ENCODE measurements around the gene DNAH10. TPM values are rescaled to one million over a fixed set of nuclear protein-coding genes. Genes with fewer than 3 reads are reported as not detected.

The DNAH10 gene
- total RNA-seq, 2 experiments from 2014 or later = 0.38 to 0.43 TPM

- Mint-ChIP-seq H3K4me3 (no peak overlapping the region), H3K9me3 (no peaks in the 10 kb centered on the region), H3K27ac (peak overlapping the region; percentile 17), H3K4me1 (ENCODE audit: low read depth) (peaks cover 37% of the 10 kb centered on the region), H3K27me3 (peaks cover 3% of the 10 kb centered on the region), H3K36me3 (ENCODE audit: low read depth) (peaks cover under 1% of the 10 kb centered on the region)
- ATAC-seq (no peak), DNase-seq (no peak)
- POLR2A ChIA-PET = interaction anchor here (1.7 kb wide), 1 partner anchor 10 kb away, joined by 7 read pairs; no protein-coding TSS in a partner anchor
- CTCF ChIA-PET = interaction anchor here (1.0 to 1.3 kb wide), 2 partner anchors 11 to 27 kb away, joined by 3 to 4 read pairs; no protein-coding TSS in a partner anchor
- TF ChIP-seq CTCF (IDR thresholded peaks at IDR 0.05) = no peak
- intact Hi-C loops (cut with micrococcal nuclease) = no loop called here
Observed at GRCh38 chr12:123936471-123936870, 174.4 kb downstream of the DNAH10 start.

- intact Hi-C loops (cut with micrococcal nuclease) = no loop called here
- Mint-ChIP-seq H3K27me3 (peaks cover 3% of the 10 kb centered on the region), H3K4me1 (ENCODE audit: low read depth) (peaks cover 30% of the 10 kb centered on the region), H3K9me3 (no peaks in the 10 kb centered on the region), H3K27ac (peak overlapping the region; percentile 88), H3K4me3 (peak overlapping the region; percentile 61), H3K36me3 (ENCODE audit: low read depth) (peaks cover 5% of the 10 kb centered on the region)
- ChIA-PET CTCF (interaction anchor here (1.0 to 2.7 kb wide), 7 partner anchors 8 to 36 kb away, joined by 3 to 17 read pairs (median 4); no protein-coding TSS in a partner anchor), POLR2A (interaction anchor here (1.1 to 1.7 kb wide), 2 partner anchors 10 to 30 kb away, joined by 3 to 7 read pairs; no protein-coding TSS in a partner anchor)
- ATAC-seq (no peak), DNase-seq (no peak)
- no peak for TF ChIP-seq CTCF (IDR thresholded peaks at IDR 0.05)
Observed at GRCh38 chr12:123936956-123937706, 175.0 kb downstream of the DNAH10 start.

GRCh38 chr12:123937707-123938591 lies 175.8 kb downstream of the DNAH10 start:
- Mint-ChIP-seq H3K27me3 (no peaks in the 10 kb centered on the region), H3K27ac (peak overlapping the region; percentile 88), H3K9me3 (no peaks in the 10 kb centered on the region), H3K4me3 (peak overlapping the region; percentile 61), H3K4me1 (ENCODE audit: low read depth) (peaks cover 25% of the 10 kb centered on the region), H3K36me3 (ENCODE audit: low read depth) (peaks cover 12% of the 10 kb centered on the region)
- DNase-seq = peak; percentile 73
- peak; percentile 97 for ATAC-seq
- ChIA-PET CTCF (interaction anchor here (1.0 to 2.7 kb wide), 11 partner anchors 9 to 36 kb away, joined by 3 to 17 read pairs (median 4); no protein-coding TSS in a partner anchor), POLR2A (interaction anchor here (0.6 to 1.7 kb wide), 5 partner anchors 11 to 69 kb away, joined by 3 to 7 read pairs (median 3); no protein-coding TSS in a partner anchor)
- intact Hi-C loops (cut with micrococcal nuclease) = no loop called here
- TF ChIP-seq CTCF (IDR thresholded peaks at IDR 0.05) = no peak

GRCh38 chr12:123938679-123939480 lies 176.8 kb downstream of the DNAH10 start:
- ATAC-seq (no peak), DNase-seq (peak; percentile 37)
- H3K27ac Mint-ChIP-seq = peak overlapping the region; percentile 88
- peak; percentile 37 for TF ChIP-seq CTCF (IDR thresholded peaks at IDR 0.05)
- intact Hi-C loops (cut with micrococcal nuclease) = no loop called here
- H3K27me3 Mint-ChIP-seq = no peaks in the 10 kb centered on the region
- no peaks in the 10 kb centered on the region for H3K9me3 Mint-ChIP-seq
- peaks cover 12% of the 10 kb centered on the region for H3K36me3 Mint-ChIP-seq (ENCODE audit: low read depth)
- ChIA-PET CTCF (interaction anchor here (0.7 to 2.7 kb wide), 12 partner anchors 10 to 60 kb away, joined by 3 to 17 read pairs (median 3); no protein-coding TSS in a partner anchor), POLR2A (interaction anchor here (0.6 to 1.4 kb wide), 4 partner anchors 25 to 227 kb away, joined by 3 read pairs; partner anchors contain the start of gene ATP6V0A2)
- H3K4me3 Mint-ChIP-seq = peak overlapping the region; percentile 61
- peaks cover 25% of the 10 kb centered on the region for H3K4me1 Mint-ChIP-seq (ENCODE audit: low read depth)

Data from activated CD8-positive, alpha-beta T cell treated with anti-CD3 and anti-CD28 coated beads for 36 hours (primary cell).